GM23338 (cell line): ENCODE measurements around the gene ERO1B. TPM values are rescaled to one million over a fixed set of nuclear protein-coding genes. Genes with fewer than 3 reads are reported as not detected.

Source experiments
- ATAC-seq: fragments of 200-7000 bp; cut with Tn5 transposase; 3 replicates; pipeline ENCODE4 v1.9.1; 2020
- DNase-seq: peaks from one replicate; pipeline ENCODE4 v3.0.0-alpha.2; 2015; ENCODE audit warnings: low spot score
- H2AFZ ChIP-seq: fragments of 200-600 bp; sonication (generic); 2 replicates; pipeline ENCODE4 v1.8.0; 2016; ENCODE audit warnings: antibody characterized with exemption, mild to moderate bottlenecking, moderate library complexity
- H3F3A ChIP-seq: fragments of 200-600 bp; sonication (generic); replicated peaks from 2 replicates; pipeline ENCODE4 v1.8.0; 2017; ENCODE audit warnings: antibody characterized with exemption, mixed run types, low read depth
- H3K27ac ChIP-seq: fragments of 200-600 bp; sonication (generic); 2 replicates; pipeline ENCODE4 v1.6.1; 2016; ENCODE audit warnings: low read depth
- H3K27me3 ChIP-seq: fragments of 200-600 bp; sonication (generic); 2 replicates; pipeline ENCODE4 v1.8.0; 2016; ENCODE audit warnings: mild to moderate bottlenecking, mixed run types, moderate library complexity; ENCODE audit not compliant: insufficient read depth
- H3K36me3 ChIP-seq: fragments of 200-600 bp; sonication (generic); 2 replicates; pipeline ENCODE4 v1.8.0; 2016; ENCODE audit warnings: mild to moderate bottlenecking; ENCODE audit not compliant: insufficient read depth
- H3K4me1 ChIP-seq: fragments of 200-600 bp; sonication (generic); 2 replicates; pipeline ENCODE4 v1.8.0; 2016; ENCODE audit warnings: mild to moderate bottlenecking, moderate library complexity; ENCODE audit not compliant: insufficient read depth
- H3K4me2 ChIP-seq: fragments of 200-600 bp; sonication (generic); 2 replicates; pipeline ENCODE4 v1.7.1; 2017; ENCODE audit warnings: mixed run types
- H3K4me3 ChIP-seq: fragments of 200-600 bp; sonication (generic); 2 replicates; pipeline ENCODE4 v1.6.1; 2016; ENCODE audit warnings: mixed run types
- H3K79me2 ChIP-seq: fragments of 200-600 bp; sonication (generic); replicated peaks from 2 replicates; pipeline ENCODE4 v1.8.0; 2017; ENCODE audit warnings: mild to moderate bottlenecking; ENCODE audit not compliant: insufficient read depth
- H3K9me2 ChIP-seq: fragments of 200-600 bp; sonication (generic); 2 replicates; pipeline ENCODE4 v1.8.0; 2017; ENCODE audit not compliant: insufficient read depth
- H4K20me1 ChIP-seq: fragments of 200-600 bp; sonication (generic); replicated peaks from 2 replicates; pipeline ENCODE4 v1.8.0; 2017; ENCODE audit warnings: mild to moderate bottlenecking; ENCODE audit not compliant: insufficient read depth
- H3K27ac Mint-ChIP-seq: 2 replicates; pipeline ENCODE4 v1.8.0; 2020; ENCODE audit warnings: inconsistent platforms, mild to moderate bottlenecking, moderate library complexity, mixed read lengths
- H3K27me3 Mint-ChIP-seq: 3 replicates; pipeline ENCODE4 v1.8.0; 2022; ENCODE audit warnings: low read depth, mild to moderate bottlenecking, moderate library complexity, mixed read lengths, inconsistent platforms; ENCODE audit not compliant: insufficient read depth, poor library complexity
- H3K36me3 Mint-ChIP-seq: 3 replicates; pipeline ENCODE4 v1.8.0; 2021; ENCODE audit warnings: low read depth, mild to moderate bottlenecking, inconsistent platforms, moderate library complexity, mixed read lengths
- H3K4me1 Mint-ChIP-seq: 3 replicates; pipeline ENCODE4 v1.8.0; 2020; ENCODE audit warnings: mild to moderate bottlenecking, inconsistent platforms, mixed read lengths
- H3K4me3 Mint-ChIP-seq: 3 replicates; pipeline ENCODE4 v1.8.0; 2021; ENCODE audit warnings: moderate library complexity, mild to moderate bottlenecking, inconsistent platforms, mixed read lengths
- H3K9me3 Mint-ChIP-seq: 3 replicates; pipeline ENCODE4 v1.8.0; 2020; ENCODE audit warnings: moderate library complexity, mild to moderate bottlenecking, inconsistent platforms, mixed read lengths
- CREB1 ChIP-seq: fragments of 250-450 bp; sonication (Bioruptor Pico); IDR thresholded peaks from 2 replicates; pipeline ENCODE4 v1.5.0; 2020; ENCODE audit warnings: low read depth, mild to moderate bottlenecking, moderate library complexity
- CTCF ChIP-seq, 2 experiments: fragments of 200-600 bp in 1 of 2; sonication (generic) in 1 of 2; conservative IDR thresholded peaks; 2 replicates each; pipeline versions ENCODE4 v1.5.1 to v1.6.1; 2016 to 2017; ENCODE audit warnings: antibody characterized with exemption in 2 of 2, low read depth in 2 of 2, mild to moderate bottlenecking in 2 of 2, moderate library complexity in 1 of 2
- ETS1 ChIP-seq: IDR thresholded peaks from 2 replicates; pipeline ENCODE4 v1.6.1; 2016; ENCODE audit warnings: antibody characterized with exemption
- EZH2 ChIP-seq: fragments of 200-600 bp; sonication (generic); IDR thresholded peaks from one replicate; pipeline ENCODE4 v1.8.0; 2017; ENCODE audit warnings: antibody characterized with exemption, mild to moderate bottlenecking, low read depth; ENCODE audit not compliant: unreplicated experiment
- EZH2phosphoT487 ChIP-seq: fragments of 200-600 bp; sonication (generic); IDR thresholded peaks from one replicate; pipeline ENCODE4 v1.8.1; 2018; ENCODE audit warnings: antibody characterized with exemption; ENCODE audit not compliant: unreplicated experiment
- JUNB ChIP-seq: IDR thresholded peaks from one replicate; pipeline ENCODE4 v1.6.1; 2016; ENCODE audit warnings: antibody characterized with exemption; ENCODE audit not compliant: unreplicated experiment
- NANOG ChIP-seq: IDR thresholded peaks from 2 replicates; pipeline ENCODE4 v1.6.1; 2016; ENCODE audit warnings: antibody characterized with exemption, borderline replicate concordance
- POLR2AphosphoS5 ChIP-seq: IDR thresholded peaks from 2 replicates; pipeline ENCODE4 v1.6.1; 2016; ENCODE audit warnings: antibody characterized with exemption, low read depth
- REST ChIP-seq: IDR thresholded peaks from one replicate; pipeline ENCODE4 v1.6.1; 2018; ENCODE audit warnings: antibody characterized with exemption; ENCODE audit not compliant: unreplicated experiment
- STAT1 ChIP-seq: IDR thresholded peaks from one replicate; pipeline ENCODE4 v1.6.1; 2016; ENCODE audit warnings: antibody characterized with exemption; ENCODE audit not compliant: unreplicated experiment
- ZNF114 ChIP-seq: fragments of 250-450 bp; sonication (Bioruptor Pico); IDR thresholded peaks from 2 replicates; pipeline ENCODE4 v1.5.0; 2020; ENCODE audit warnings: mild to moderate bottlenecking, moderate library complexity
- ZNF331 ChIP-seq: fragments of 250-450 bp; sonication (Bioruptor Pico); IDR thresholded peaks from 2 replicates; pipeline ENCODE4 v1.5.0; 2020; ENCODE audit warnings: low read depth, mild to moderate bottlenecking, moderate library complexity
- ZNF462 ChIP-seq: fragments of 250-450 bp; sonication (Bioruptor Pico); IDR thresholded peaks from 2 replicates; pipeline ENCODE4 v1.5.0; 2020; ENCODE audit warnings: mild to moderate bottlenecking, moderate library complexity
- polyA plus RNA-seq: library from polyadenylated mRNA; unstranded; fragments of >200 nt; fragmentation: Nextera tagmentation; extraction: Ambion mirVana; gene quantifications from 2 replicates; pipeline ENCODE4 v1.2.1, GENCODE V29; 2016
- total RNA-seq: library from RNA; depleted of rRNA; stranded (reverse); fragments of >200 nt; shearing (Covaris generic); gene quantifications from 2 replicates; pipeline ENCODE4 v1.2.3, GENCODE V29; 2014

The ERO1B gene
- total and polyA plus RNA-seq, 2 experiments from 2014 or later = 2.4 to 3.6 TPM

- Mint-ChIP-seq H3K4me1 (peaks cover 13% of the 10 kb centered on the region), H3K27ac (no peak overlapping the region), H3K9me3 (no peaks in the 10 kb centered on the region), H3K4me3 (no peak overlapping the region), H3K36me3 (no peaks in the 10 kb centered on the region; the same call in 2 of the 3 replicates), H3K27me3 (no peaks in the 10 kb centered on the region)
- no peak for TF ChIP-seq STAT1
- TF ChIP-seq ZNF462 (CRISPR knock-in tag) = no peak
- no peak for TF ChIP-seq REST
- TF ChIP-seq POLR2AphosphoS5 = no peak
- TF ChIP-seq ZNF331 = no peak
- no peak for TF ChIP-seq EZH2
- no peak for TF ChIP-seq JUNB
- no peak for TF ChIP-seq NANOG
- no peak for TF ChIP-seq ETS1
- no peak for TF ChIP-seq CREB1 (CRISPR knock-in tag)
- TF ChIP-seq ZNF114 (CRISPR knock-in tag) = no peak
- no peak for TF ChIP-seq CTCF (conservative IDR thresholded peaks at IDR 0.05; ENCODE audit: low read depth in 2 of 2)
- TF ChIP-seq EZH2phosphoT487 = no peak
- H3K36me3 ChIP-seq = no peaks in the 10 kb centered on the region
- no peak overlapping the region for H2AFZ ChIP-seq
- no peaks in the 10 kb centered on the region for H4K20me1 ChIP-seq
- no peak overlapping the region for H3K4me2 ChIP-seq
- no peaks in the 10 kb centered on the region for H3K9me2 ChIP-seq
- DNase-seq (no peak), ATAC-seq (no peak)
- no peaks in the 10 kb centered on the region for H3K79me2 ChIP-seq
- peaks cover 5% of the 10 kb centered on the region; the same call in 1 of the 2 replicates for H3K4me1 ChIP-seq
- H3F3A ChIP-seq = no peaks in the 10 kb centered on the region
- H3K4me3 ChIP-seq = no peak overlapping the region
- H3K27me3 ChIP-seq = no peaks in the 10 kb centered on the region
- no peak overlapping the region for H3K27ac ChIP-seq
Measured at GRCh38 chr1:236209185-236209584, 72.6 kb downstream of the ERO1B start.
